Endothelial cell (in vitro differentiated cells): Measurements from ENCODE around the gene ZDHHC11B. TPM values are rescaled to one million over a fixed set of nuclear protein-coding genes. Genes with fewer than 3 reads are reported as not detected.

Source experiments
- DNase-seq: peaks from one replicate; pipeline ENCODE4 v3.0.0; 2021; ENCODE audit warnings: low spot score
- H3K27ac Mint-ChIP-seq: one replicate; pipeline ENCODE4 v1.8.0; 2021; ENCODE audit warnings: mixed read lengths, inconsistent platforms; ENCODE audit not compliant: unreplicated experiment
- H3K27me3 Mint-ChIP-seq: one replicate; pipeline ENCODE4 v1.8.0; 2021; ENCODE audit warnings: mild to moderate bottlenecking, moderate library complexity, mixed read lengths, inconsistent platforms; ENCODE audit not compliant: unreplicated experiment
- H3K36me3 Mint-ChIP-seq: one replicate; pipeline ENCODE4 v1.8.0; 2021; ENCODE audit warnings: mild to moderate bottlenecking, low read depth, mixed read lengths, inconsistent platforms; ENCODE audit not compliant: unreplicated experiment
- H3K4me1 Mint-ChIP-seq: one replicate; pipeline ENCODE4 v1.8.0; 2021; ENCODE audit warnings: mild to moderate bottlenecking, mixed read lengths, inconsistent platforms; ENCODE audit not compliant: unreplicated experiment
- H3K4me3 Mint-ChIP-seq: one replicate; pipeline ENCODE4 v1.8.0; 2021; ENCODE audit warnings: mild to moderate bottlenecking, mixed read lengths, inconsistent platforms; ENCODE audit not compliant: unreplicated experiment
- H3K9me3 Mint-ChIP-seq: one replicate; pipeline ENCODE4 v1.8.0; 2021; ENCODE audit warnings: mixed read lengths, inconsistent platforms; ENCODE audit not compliant: unreplicated experiment
- CTCF ChIP-seq: fragments of 200-600 bp; sonication (generic); IDR thresholded peaks from one replicate; pipeline ENCODE4 v1.5.0; 2021; ENCODE audit warnings: antibody characterized with exemption; ENCODE audit not compliant: unreplicated experiment
- total RNA-seq: library from RNA; stranded (reverse); fragmentation: NEBNext Ultra II Directional; extraction: Animal tissue kit (Norgen Biotek cat#: 25700); gene quantifications from one replicate; pipeline ENCODE4 v1.2.1, GENCODE V29; 2021; ENCODE audit not compliant: unreplicated experiment

Gene ZDHHC11B
- total RNA-seq, 1 donor from 2014 or later: not detected

GRCh38 chr5:661891-662750 is 122.4 kb downstream of the ZDHHC11B start:
- Mint-ChIP-seq H3K9me3 (no peaks in the 10 kb centered on the region), H3K4me3 (no peak overlapping the region), H3K36me3 (peaks cover 25% of the 10 kb centered on the region), H3K27ac (no peak overlapping the region), H3K27me3 (peaks cover 6% of the 10 kb centered on the region), H3K4me1 (no peaks in the 10 kb centered on the region)
- DNase-seq: no peak
- TF ChIP-seq CTCF: no peak

- Mint-ChIP-seq H3K27me3 (peaks cover 6% of the 10 kb centered on the region), H3K9me3 (no peaks in the 10 kb centered on the region), H3K4me3 (no peak overlapping the region), H3K27ac (no peak overlapping the region), H3K36me3 (peaks cover 22% of the 10 kb centered on the region), H3K4me1 (no peaks in the 10 kb centered on the region)
- no peak for TF ChIP-seq CTCF
- DNase-seq: no peak
These were observed 124.0 kb downstream of the ZDHHC11B start for GRCh38 chr5:660491-661030.

Other genes with a start within 250 kb of the ZDHHC11B start
- 11.9 TPM for gene CEP72, start 172.4 kb downstream of the ZDHHC11B start, total RNA-seq
- 0.05 TPM for gene TPPP, start 91.4 kb downstream of the ZDHHC11B start, total RNA-seq
- gene ZDHHC11, start 66.3 kb upstream of the ZDHHC11B start, total RNA-seq: 14.3 TPM
- 53.0 TPM for gene BRD9, start 108.1 kb upstream of the ZDHHC11B start, total RNA-seq
- 8.4 TPM for gene TRIP13, start 108.2 kb upstream of the ZDHHC11B start, total RNA-seq
- 1.8 TPM for gene NKD2, start 224.1 kb upstream of the ZDHHC11B start, total RNA-seq